AG20443 (cell line): ENCODE measurements around the gene PARD3B.

ENCODE experiments used
- DNase-seq: peaks from one replicate; pipeline ENCODE4 v3.0.0; 2012; ENCODE audit warnings: low spot score, mixed read lengths

PARD3B gene

GRCh38 chr2:205012961-205013360 lies 467.7 kb downstream of the PARD3B start:
- DNase-seq, result no peak

DNA sequence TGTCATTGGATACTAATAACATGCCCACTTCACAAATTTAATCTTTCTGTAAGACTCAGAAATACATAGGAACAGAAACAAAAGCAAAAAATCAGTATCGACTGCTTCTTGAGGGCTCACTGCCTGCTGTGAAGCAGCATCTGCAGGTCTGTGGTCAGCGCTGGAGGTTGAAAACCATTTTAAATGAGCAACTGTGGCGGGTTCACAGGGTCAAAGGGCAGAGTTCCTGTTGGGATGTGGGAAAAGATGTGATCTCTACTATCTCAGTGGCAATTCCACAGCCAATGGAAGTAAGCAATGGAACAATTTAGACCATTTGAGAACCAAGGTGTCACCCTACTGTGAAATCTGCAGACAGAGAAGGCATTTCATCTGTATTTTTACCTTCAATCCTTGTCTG lies 468.3 kb downstream of the PARD3B start:
- DNase-seq, result no peak

- no peak for DNase-seq
Observed at GRCh38 chr2:205014201-205014600, 468.9 kb downstream of the PARD3B start.

DNA sequence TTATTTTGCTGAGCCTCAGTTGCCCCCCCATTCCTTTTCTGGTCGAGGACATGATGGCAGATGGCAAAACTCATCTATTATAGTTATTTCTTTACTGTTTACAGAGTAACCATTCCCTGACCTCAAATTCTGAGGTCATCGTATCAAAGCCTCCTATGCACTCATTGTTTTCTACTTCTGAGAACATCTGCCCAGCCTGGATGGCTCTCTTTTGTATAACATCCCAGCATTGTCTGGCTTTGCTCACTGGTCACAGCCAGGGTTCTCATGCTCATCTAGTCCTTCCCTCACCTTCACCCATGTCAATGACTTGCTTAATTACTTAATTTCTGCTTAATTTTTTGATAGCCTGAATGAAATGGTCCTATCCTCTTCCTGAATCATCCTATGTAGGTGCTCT lies 472.1 kb downstream of the PARD3B start:
- no peak for DNase-seq

GRCh38 chr2:205017912-205018311 lies 472.6 kb downstream of the PARD3B start:
- no peak for DNase-seq

DNA sequence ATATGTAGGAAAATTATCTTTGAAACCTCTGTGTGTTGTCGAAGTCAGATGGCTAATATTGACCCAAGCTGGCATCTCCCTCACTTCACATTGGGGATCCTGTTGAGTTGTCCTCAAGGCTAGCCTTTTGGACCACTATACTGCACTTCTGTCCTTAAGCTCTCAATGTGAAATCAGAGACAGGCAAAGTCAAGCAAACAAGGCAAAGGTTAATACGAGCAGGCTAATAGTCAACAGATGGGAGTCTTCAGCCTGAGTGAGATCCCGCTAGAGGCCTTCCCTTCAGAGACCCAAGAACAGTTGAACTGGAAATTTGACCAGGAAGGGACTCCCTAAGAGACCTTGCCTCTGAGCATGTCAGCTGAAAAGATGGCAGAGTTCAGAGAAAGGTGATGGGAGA lies 475.4 kb downstream of the PARD3B start:
- no peak for DNase-seq

DNA sequence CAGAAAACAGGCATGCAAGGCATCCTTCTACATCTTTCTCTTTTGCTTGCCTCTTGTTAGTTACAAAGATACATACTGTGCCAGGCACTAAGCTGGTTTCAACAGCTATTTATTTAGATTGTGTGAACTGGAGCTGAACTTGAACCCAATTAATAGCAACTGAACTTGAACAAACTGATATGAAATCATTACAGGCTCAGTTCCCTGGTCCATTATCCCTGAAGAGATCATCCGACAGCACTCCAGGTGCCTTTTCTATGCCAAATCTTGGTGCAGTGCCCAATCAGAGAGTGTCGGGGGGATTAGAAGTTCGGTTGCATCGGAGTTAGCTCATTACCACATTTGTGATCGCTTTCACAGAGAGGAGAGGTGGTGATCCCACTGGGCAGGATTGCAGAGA lies 477.6 kb downstream of the PARD3B start:
- no peak for DNase-seq

- DNase-seq, result peak; percentile 93
Observed at GRCh38 chr2:205024822-205025518, 479.7 kb downstream of the PARD3B start.

- DNase-seq, result no peak
Observed at GRCh38 chr2:205025580-205026240, 480.4 kb downstream of the PARD3B start.

DNA sequence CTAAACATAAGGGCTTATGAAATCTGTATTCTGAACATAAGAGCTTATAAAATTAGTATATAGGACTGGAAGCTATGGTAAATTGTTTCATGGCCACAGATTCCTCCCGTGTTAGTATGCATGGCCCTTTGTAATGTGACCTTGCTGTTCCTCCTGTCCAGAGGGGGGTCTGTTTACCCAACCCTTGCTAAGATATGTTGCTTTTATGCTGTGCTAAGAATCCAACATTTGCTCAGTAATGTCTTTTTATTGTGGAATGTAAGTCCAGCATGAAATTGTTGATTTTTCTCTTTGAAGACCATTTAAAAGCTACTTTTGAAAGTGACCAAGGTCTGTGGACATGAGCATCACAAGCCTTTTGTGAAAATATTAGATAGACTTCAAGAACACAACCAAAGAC lies 485.4 kb downstream of the PARD3B start:
- DNase-seq, result no peak

- no peak for DNase-seq
Observed at GRCh38 chr2:205032093-205032551, 486.8 kb downstream of the PARD3B start.

- DNase-seq, result no peak
Observed at GRCh38 chr2:205033431-205033830, 488.2 kb downstream of the PARD3B start.

GRCh38 chr2:205034034-205034433 lies 488.8 kb downstream of the PARD3B start:
- no peak for DNase-seq

DNA sequence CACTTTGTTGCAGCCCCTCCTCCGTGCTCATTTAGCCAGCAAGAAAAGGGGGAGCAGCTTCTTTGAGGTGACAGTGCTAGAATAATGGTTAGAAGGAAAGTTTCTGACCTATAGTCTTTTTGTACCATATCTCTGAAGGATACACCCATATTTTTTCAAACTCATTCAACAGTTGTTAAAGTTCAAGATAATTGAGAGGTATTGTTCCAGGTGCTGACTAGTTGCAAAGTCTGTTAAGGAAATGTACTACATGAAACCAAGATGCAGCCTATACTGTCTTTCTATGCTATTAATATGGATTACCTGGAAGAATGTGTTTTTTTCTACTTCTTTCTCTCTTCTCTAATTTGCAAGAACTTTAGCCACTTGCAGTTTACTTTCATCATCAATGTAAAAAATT lies 495.0 kb downstream of the PARD3B start:
- DNase-seq, result no peak

GRCh38 chr2:205041472-205042130 lies 496.3 kb downstream of the PARD3B start:
- DNase-seq, result no peak

GRCh38 chr2:205043285-205043684 lies 498.0 kb downstream of the PARD3B start:
- DNase-seq, result no peak

GRCh38 chr2:205045706-205046105 lies 500.4 kb downstream of the PARD3B start:
- no peak for DNase-seq

GRCh38 chr2:205047273-205047839 lies 502.1 kb downstream of the PARD3B start:
- no peak for DNase-seq

DNA sequence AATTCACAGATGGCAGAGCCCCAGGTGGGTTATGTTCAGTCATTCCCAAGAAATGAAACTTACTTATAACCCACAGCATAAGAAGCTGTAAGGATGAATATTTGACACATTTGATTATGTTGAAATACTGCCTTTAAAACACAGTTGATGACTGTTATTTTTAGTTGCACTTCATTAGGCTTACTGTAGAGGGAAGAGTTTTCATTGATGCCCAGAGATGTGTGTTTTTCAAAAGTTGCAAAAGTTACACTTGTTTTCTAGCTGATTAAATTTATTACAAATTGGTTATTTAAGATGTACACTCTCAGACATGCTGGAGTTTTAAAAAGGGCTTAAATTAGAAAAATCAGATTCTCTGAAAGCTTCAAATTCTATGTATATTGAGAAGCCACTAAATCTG lies 506.1 kb downstream of the PARD3B start:
- DNase-seq, result no peak

GRCh38 chr2:205052781-205053180 lies 507.5 kb downstream of the PARD3B start:
- no peak for DNase-seq

- DNase-seq, result no peak
Observed at GRCh38 chr2:205053827-205054410, 508.6 kb downstream of the PARD3B start.

DNA sequence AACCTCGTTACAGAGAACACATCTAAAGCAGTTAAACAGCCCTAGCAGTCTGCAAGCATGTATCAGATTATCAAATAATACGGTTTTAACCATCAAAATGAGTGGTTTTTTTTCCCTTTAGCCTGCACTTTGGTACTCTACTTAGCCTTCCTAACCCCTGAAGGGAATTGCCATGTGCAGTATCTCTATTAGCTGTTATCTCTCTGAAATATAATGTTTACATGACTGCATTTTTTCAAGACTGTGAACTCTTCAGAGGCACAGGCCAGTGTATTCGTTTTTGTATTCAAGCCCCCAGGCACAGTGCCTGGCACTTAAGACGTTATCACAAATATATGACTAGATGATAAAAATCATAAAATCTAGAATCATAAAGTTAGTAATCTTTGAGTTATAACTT lies 509.5 kb downstream of the PARD3B start:
- no peak for DNase-seq

DNA sequence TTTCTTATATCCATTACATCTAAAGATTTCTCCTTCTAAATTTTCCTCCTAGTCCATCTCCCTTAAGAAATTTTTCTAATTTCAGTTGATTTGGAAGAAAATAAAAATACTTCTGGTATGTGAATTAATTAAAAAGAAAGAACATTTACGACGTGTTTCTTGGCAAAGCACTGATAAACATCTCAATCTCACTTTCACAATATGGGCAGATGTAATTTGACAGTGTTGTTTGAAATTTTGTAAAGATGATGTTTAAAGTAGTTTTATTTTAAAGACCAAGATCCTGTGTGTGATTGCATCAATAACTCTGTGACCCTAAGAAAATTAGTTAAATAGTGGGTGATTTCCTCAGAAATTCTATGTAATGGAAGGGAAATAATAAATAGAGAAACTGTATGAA lies 510.0 kb downstream of the PARD3B start:
- no peak for DNase-seq
